Measurements from ENCODE around the gene PRRT1.
A peak's percentile ranks its signal among the peaks of the same experiment; 100 is the strongest.
"Not testable (repeated sequence)": the region's sequence is repeated elsewhere in the genome, so short reads cannot be mapped to it uniquely, and the experiment has no call there.

PRRT1 gene

GRCh38 chr6:32152769-32153563 is 1.2 kb upstream of the PRRT1 start:
- Mint-ChIP-seq H3K27me3 (ENCODE audit: low read depth) (peaks cover 40% of the 10 kb centered on the region), H3K4me1 (ENCODE audit: low read depth) (peaks cover 31% of the 10 kb centered on the region), H3K27ac (peak overlapping the region; percentile 66), H3K4me3 (peak overlapping the region; percentile 52), H3K9me3 (no peaks in the 10 kb centered on the region), H3K36me3 (ENCODE audit: low read depth) (peaks cover 12% of the 10 kb centered on the region)

GRCh38 chr6:32151181-32151862 is 417 bp downstream of the PRRT1 start:
- peaks cover 35% of the 10 kb centered on the region for H3K4me1 Mint-ChIP-seq (ENCODE audit: low read depth)
- H3K4me3 Mint-ChIP-seq, result no peak overlapping the region
- H3K27me3 Mint-ChIP-seq (ENCODE audit: low read depth), result peaks cover 56% of the 10 kb centered on the region
- H3K36me3 Mint-ChIP-seq (ENCODE audit: low read depth), result peaks cover 6% of the 10 kb centered on the region
- no peaks in the 10 kb centered on the region for H3K9me3 Mint-ChIP-seq
- H3K27ac Mint-ChIP-seq, result peak overlapping the region; percentile 44

GRCh38 chr6:32149932-32150870 is 1.5 kb downstream of the PRRT1 start:
- peak overlapping the region; percentile 51 for H3K4me3 Mint-ChIP-seq
- H3K27me3 Mint-ChIP-seq (ENCODE audit: low read depth), result peaks cover 63% of the 10 kb centered on the region
- H3K4me1 Mint-ChIP-seq (ENCODE audit: low read depth), result peaks cover 33% of the 10 kb centered on the region
- H3K9me3 Mint-ChIP-seq, result no peaks in the 10 kb centered on the region
- H3K27ac Mint-ChIP-seq, result peak overlapping the region; percentile 0
- peaks cover 6% of the 10 kb centered on the region for H3K36me3 Mint-ChIP-seq (ENCODE audit: low read depth)

GRCh38 chr6:32149092-32149755 is 2.5 kb downstream of the PRRT1 start:
- Mint-ChIP-seq H3K27me3 (ENCODE audit: low read depth) (peaks cover 63% of the 10 kb centered on the region), H3K9me3 (no peaks in the 10 kb centered on the region), H3K4me3 (peak overlapping the region; percentile 80), H3K4me1 (ENCODE audit: low read depth) (peaks cover 27% of the 10 kb centered on the region), H3K36me3 (ENCODE audit: low read depth) (peaks cover 6% of the 10 kb centered on the region), H3K27ac (peak overlapping the region; percentile 68)

- Mint-ChIP-seq H3K4me3 (peak overlapping the region; percentile 80), H3K27me3 (ENCODE audit: low read depth) (peaks cover 63% of the 10 kb centered on the region), H3K36me3 (ENCODE audit: low read depth) (peaks cover 6% of the 10 kb centered on the region), H3K9me3 (no peaks in the 10 kb centered on the region), H3K4me1 (ENCODE audit: low read depth) (peaks cover 24% of the 10 kb centered on the region), H3K27ac (peak overlapping the region; percentile 68)
Observed at GRCh38 chr6:32148289-32149091, 3.2 kb downstream of the PRRT1 start.

GRCh38 chr6:32147401-32148132 is 4.2 kb downstream of the PRRT1 start:
- Mint-ChIP-seq H3K27me3 (ENCODE audit: low read depth) (peaks cover 57% of the 10 kb centered on the region), H3K4me1 (ENCODE audit: low read depth) (peaks cover 19% of the 10 kb centered on the region), H3K9me3 (no peaks in the 10 kb centered on the region), H3K36me3 (ENCODE audit: low read depth) (peaks cover 6% of the 10 kb centered on the region), H3K27ac (no peak overlapping the region), H3K4me3 (peak overlapping the region; percentile 80)

- Mint-ChIP-seq H3K9me3 (no peaks in the 10 kb centered on the region), H3K27ac (no peak overlapping the region), H3K4me1 (ENCODE audit: low read depth) (peaks cover 19% of the 10 kb centered on the region), H3K27me3 (ENCODE audit: low read depth) (peaks cover 58% of the 10 kb centered on the region), H3K36me3 (ENCODE audit: low read depth) (peaks cover 6% of the 10 kb centered on the region), H3K4me3 (no peak overlapping the region)
Observed at GRCh38 chr6:32146687-32147086, 5.1 kb downstream of the PRRT1 start.

- Mint-ChIP-seq H3K27ac (no peak overlapping the region), H3K36me3 (ENCODE audit: low read depth) (peaks cover 6% of the 10 kb centered on the region), H3K27me3 (ENCODE audit: low read depth) (peaks cover 59% of the 10 kb centered on the region), H3K9me3 (no peaks in the 10 kb centered on the region), H3K4me3 (no peak overlapping the region), H3K4me1 (ENCODE audit: low read depth) (peaks cover 18% of the 10 kb centered on the region)
Observed at GRCh38 chr6:32146287-32146686, 5.5 kb downstream of the PRRT1 start.

GRCh38 chr6:32144238-32144637 is 7.5 kb downstream of the PRRT1 start:
- H3K4me3 Mint-ChIP-seq; H3K9me3 Mint-ChIP-seq; H3K27ac Mint-ChIP-seq; H3K36me3 Mint-ChIP-seq (ENCODE audit: low read depth): not testable (repeated sequence)
- Mint-ChIP-seq H3K4me1 (ENCODE audit: low read depth) (peaks cover 15% of the 10 kb centered on the region), H3K27me3 (ENCODE audit: low read depth) (peaks cover 45% of the 10 kb centered on the region)

GRCh38 chr6:32140420-32141046 is 11.2 kb downstream of the PRRT1 start:
- Mint-ChIP-seq H3K27ac (no peak overlapping the region), H3K36me3 (ENCODE audit: low read depth) (no peaks in the 10 kb centered on the region), H3K27me3 (ENCODE audit: low read depth) (peaks cover 16% of the 10 kb centered on the region), H3K4me1 (ENCODE audit: low read depth) (no peaks in the 10 kb centered on the region), H3K9me3 (no peaks in the 10 kb centered on the region), H3K4me3 (no peak overlapping the region)

- peaks cover 16% of the 10 kb centered on the region for H3K27me3 Mint-ChIP-seq (ENCODE audit: low read depth)
- no peaks in the 10 kb centered on the region for H3K36me3 Mint-ChIP-seq (ENCODE audit: low read depth)
- no peak overlapping the region for H3K4me3 Mint-ChIP-seq
- no peaks in the 10 kb centered on the region for H3K9me3 Mint-ChIP-seq
- no peaks in the 10 kb centered on the region for H3K4me1 Mint-ChIP-seq (ENCODE audit: low read depth)
- H3K27ac Mint-ChIP-seq, result no peak overlapping the region
Observed at GRCh38 chr6:32139590-32139989, 12.1 kb downstream of the PRRT1 start.

- no peaks in the 10 kb centered on the region for H3K36me3 Mint-ChIP-seq (ENCODE audit: low read depth)
- no peaks in the 10 kb centered on the region for H3K9me3 Mint-ChIP-seq
- peaks cover 21% of the 10 kb centered on the region for H3K27me3 Mint-ChIP-seq (ENCODE audit: low read depth)
- H3K4me1 Mint-ChIP-seq (ENCODE audit: low read depth), result no peaks in the 10 kb centered on the region
- H3K27ac Mint-ChIP-seq, result no peak overlapping the region
- H3K4me3 Mint-ChIP-seq, result no peak overlapping the region
Observed at GRCh38 chr6:32137454-32137853, 14.3 kb downstream of the PRRT1 start.

Data from T-helper 1 cell treated with Interleukin-12 subunit alpha and Interleukin-12 subunit beta and Interleukin-4 antibody, amounts not matched to agents 30 μg/mL and 1 μg/mL, for 36 hours (primary cell).